ENCODE measurements around the gene TMEM163.
"Not testable (repeated sequence)": the region's sequence is repeated elsewhere in the genome, so short reads cannot be mapped to it uniquely, and the experiment has no call there.

Gene TMEM163

DNA sequence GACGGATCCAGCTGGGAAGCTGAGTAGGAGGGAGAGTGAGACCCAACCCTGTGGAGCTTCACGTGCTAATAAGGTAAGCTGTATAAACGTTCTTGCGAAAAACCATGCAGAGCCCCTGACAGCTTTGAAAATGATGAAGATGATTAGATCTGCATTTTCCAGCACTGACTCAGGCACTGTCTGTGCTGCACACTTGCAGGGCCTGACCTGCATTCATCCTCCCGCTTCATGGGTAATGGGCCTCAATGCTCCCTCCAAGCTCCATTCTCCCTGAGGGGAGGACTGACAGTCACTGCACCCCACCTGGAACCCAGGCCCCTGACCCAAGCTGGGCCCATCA is 205.4 kb downstream of the TMEM163 start:
- no peak for DNase-seq

DNA sequence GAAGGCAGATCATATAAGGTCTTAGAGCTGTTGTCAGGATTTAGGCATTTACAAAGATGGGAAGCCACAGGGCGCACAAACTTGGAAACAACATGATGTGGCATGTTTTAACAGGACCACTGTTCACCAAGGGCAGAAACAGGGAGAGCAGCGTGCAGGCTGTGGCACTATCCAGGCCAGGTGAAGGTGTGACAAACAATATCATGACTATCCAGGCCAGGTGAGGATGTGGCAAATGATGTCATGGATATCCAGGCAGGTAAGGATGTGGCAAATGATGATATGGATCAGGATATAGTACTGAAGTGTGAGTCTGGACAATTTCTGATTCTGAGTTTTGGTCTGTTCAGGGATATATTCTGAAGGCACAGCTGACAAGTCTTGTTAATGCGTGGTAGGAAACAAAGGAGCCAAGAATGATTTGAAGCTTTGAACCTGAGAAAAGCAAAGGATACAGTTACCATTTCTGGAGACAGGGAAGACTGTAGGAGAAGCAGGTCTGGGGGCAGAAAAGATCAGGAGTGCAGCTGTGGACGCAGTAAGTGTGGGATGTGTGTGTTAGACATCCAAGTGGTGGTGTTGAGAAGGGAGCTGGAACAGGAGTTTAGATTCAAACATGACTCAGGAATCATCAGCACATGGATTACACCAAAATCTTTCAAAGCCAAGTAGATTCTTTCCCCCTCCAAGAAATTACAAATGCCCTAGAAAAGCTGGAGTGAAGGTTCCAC is 205.9 kb downstream of the TMEM163 start:
- no peak for DNase-seq

DNA sequence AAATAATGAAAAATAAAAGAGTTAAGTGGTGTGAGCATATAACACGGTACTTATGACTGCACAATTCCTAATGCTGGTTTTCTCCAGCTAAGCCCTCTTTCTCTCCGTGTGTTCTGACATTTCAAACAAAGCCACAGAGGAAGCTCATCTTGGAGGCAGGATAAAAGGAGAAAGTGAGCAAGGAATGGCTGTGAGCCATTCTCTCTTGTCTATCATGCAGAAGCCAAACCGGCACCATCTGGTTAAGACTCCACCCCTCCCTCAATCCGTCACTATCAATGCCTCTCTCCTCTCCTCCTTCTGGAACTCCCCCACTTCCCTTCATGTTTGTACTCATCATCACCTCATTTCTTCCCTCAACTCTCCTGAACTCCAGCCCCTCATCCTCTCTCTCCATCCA is 210.4 kb downstream of the TMEM163 start:
- no peak for DNase-seq

DNA sequence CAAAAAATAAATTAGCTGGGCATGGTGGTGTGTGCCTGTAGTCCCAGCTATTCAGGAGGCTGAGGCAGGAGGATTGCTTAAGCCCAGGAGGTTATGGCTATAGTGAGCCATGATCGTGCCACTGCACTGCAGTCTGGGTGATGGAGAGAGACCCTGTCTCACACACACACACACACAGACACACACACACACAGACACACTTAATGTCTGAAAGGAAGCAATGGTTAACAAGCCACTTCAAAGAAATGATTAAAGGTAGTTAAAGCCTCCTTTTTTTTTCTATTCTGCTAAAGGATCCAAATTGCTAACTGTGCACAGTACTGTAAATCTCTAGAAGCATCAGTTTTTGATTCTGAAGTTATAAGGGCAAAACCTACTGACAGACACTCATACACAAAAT is 211.1 kb downstream of the TMEM163 start:
- DNase-seq, result no peak

DNA sequence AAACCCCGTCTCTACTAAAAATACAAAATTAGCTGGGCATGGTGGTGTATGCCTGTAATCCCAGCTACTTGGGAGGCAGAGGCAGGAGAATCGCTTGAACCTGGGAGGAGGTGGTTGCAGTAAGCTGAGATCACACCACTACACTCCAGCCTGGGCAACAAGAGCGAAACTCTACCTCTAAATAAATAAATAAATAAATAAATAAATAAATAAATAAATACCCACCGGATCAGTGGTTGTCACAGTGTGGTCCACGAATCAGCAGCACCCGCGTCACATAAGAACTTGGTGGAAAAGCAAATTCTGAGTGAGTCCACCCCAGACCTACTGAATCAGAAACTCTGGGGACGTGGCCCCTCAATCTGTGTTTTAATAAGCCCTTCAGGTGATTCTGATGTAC is 211.6 kb downstream of the TMEM163 start:
- not testable (repeated sequence) for DNase-seq

DNA sequence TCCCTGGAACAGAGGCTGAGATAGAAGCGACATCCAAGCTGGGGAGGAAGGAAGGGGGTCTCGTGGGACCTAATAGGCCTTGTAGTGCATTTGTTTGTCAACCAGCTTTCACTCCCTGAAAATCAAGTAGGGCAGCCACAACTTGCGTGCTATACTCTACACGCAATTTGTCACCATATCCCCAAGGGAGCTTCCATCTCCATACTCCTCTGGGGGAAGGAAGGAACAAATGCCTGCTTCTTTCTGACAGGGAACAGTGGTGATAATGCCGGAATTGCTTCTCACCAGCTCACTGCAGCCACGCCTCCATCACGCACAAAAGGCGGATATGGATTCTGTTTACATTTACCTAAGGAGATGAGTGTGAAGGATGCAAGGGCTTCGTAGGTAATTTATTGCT is 213.4 kb downstream of the TMEM163 start:
- no peak for DNase-seq

DNA sequence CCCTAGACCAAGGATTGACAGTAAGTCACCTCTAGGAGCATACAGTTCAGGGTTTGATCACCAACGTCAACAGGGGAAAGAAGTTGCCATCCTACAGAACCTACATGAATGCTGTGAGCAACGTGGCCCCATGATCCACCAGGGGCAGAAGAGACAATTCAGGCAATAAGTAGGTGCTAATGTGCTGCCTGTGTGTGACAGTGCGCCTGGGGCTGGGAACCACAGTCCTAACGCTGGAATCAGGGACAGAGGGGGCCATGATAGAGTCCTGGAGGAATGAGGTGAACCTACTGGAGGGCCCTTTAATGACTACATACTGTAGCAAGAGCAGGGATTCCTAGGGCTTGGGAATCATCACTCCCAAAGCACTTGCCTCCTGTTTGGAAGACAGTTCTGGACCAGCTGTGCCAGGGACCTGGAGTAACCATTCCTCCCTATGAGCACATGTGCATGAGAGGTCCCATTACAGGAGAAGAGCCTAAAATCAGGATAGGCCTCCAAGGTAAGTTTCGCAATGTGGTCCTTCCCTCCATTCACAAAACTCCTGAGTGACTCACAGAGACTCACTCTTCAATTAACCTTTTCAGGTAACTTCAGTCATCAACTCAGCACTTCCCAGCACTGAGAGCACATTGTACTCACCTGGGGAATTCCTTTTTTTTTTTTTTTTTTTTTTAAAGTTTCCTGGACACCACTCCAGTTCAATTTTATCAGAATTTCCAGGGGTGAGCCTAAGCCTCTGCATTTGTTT is 214.0 kb downstream of the TMEM163 start:
- no peak for DNase-seq

DNA sequence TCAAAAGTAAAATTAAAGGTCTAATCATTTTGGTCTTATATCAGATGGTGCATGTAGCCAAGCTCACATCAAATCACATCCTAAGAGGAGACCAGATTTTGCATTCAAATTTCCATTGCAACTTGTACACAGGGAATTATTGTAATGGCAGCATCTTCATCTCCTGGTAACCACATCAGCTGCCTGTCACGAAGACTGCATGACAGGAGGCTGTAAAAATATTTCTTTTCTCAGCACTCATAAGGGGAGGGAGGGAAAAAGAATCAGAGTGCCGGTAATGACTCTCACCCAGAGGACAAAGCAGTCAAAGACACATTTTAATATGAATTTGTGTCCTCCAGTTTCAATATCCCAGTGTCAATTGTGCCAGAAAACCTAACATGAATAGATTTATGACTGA is 216.7 kb downstream of the TMEM163 start:
- no peak for DNase-seq

DNA sequence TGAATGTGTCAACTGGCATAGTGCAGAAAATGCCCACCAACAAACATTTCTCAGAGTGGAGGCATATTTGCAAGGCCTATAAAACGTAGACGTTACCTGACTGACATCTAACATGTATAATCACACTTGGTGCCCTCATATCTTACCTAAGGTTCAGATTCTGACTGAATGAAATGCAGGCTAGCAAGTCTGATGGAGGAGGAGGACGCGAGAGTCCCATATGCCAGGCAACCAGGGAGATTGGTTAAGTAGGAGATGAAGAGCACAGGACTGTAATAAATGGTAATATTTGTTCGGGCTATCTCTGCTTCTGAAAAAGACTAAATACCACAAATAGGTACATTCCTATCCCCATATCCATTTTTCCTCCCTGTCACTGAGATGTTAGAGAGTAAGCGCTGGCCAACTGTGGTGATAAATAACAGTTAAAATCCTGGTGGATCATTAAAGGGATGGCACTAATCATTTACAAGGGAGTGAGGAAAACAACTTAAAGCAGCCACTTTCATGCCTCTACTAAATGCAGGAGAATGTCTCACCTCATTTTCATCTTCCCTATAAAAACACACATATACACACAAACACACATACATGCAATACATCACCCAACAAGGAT is 217.2 kb downstream of the TMEM163 start:
- DNase-seq, result no peak

DNA sequence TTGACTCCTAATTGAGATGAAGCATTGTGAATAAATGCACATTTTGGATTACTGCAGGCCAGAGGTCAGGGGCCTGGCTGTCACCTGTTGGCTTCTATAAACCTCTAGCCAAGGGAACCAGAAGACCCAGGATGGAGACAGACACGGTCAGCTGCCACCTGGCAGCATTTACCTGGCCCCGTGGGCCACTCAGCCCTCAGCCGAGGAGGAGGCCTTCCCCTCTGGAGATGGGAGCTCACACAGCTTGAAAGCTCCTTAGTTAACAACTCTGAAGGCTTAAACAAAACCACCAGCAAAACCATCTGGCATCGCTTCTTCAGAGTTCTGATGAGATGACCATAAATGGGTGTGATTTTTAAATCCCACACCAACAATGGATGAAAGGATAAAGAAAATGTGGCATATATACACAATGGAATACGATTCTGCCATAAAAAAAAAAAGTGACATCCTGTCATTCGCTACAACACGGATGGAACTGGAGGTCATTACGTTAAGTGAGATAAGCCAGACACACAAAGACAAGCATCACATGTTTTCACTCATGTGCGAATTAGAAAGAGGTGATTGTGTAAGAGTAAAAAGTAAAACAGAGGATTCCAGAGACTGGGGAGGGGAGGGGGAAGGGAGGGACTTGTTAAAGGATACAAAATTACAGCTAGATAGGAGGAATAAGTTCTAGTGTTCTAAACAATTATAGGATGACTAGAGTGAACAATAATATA is 218.4 kb downstream of the TMEM163 start:
- no peak for DNase-seq

DNA sequence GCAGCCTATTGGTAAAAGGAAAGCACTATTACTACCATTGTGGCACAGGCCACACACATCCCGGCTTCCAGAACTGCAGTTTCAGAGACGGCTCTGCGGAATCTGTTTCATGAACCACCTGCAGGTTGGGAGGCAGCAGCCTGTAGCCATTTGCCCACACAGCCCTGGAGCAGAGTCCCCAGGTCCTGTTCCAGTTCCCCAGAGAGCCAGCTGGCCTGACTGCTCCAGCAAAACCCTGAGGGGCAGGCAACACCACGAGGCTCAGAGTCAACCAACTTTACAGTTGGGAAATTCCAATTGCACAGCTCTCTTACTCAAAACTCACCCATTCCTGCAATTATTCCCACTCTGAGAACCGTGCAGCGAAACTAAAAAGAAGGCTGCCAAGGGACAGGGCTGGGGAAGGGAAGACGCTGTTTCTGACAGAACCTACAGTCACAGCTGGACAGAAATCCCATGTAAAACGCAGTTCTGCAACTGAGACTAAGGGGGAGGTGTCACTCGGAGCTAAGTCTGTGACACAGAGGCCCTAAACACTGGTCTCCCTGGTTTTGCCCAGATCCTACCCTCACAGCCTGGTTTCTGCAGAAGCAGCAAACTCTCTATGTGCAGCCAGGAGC is 219.4 kb downstream of the TMEM163 start:
- DNase-seq, result no peak

DNA sequence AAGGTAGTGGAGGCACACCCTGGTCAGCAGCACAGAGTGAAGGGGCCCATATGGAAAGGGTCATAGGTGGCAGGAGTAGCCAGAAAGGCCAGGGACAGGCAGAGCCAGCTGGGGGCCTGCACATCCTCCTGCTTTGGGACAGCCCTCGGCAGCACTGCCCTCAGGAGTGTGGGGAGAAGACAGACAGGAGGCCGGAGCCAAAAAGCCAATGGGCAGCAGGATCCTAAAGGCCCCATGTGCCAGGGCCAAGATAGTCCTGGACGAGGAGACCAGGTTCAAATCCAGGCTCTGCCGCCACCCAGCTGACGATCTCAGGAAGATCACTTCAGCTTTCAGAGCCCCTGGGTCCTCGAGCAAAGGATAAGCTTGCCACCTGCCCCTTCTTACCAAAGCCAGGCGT is 220.1 kb downstream of the TMEM163 start:
- no peak for DNase-seq

DNA sequence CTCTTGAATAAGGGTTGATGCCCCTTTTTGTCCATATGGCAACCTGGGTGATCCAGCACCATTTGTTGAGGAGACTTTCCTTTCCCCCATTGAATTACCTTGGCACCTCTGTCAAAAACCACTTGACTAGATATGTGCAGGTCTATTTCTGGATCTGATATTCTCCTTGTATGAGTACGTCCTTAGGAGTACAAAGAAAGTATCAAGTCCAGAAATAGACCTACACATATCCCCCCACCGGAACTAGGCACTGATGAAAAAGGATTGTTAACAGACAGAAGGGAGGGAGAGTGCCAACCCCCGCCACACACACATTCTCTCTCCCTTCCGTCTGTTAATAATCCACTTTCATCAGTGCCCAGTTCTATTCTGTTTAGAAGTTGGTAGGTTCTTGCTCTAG is 225.0 kb downstream of the TMEM163 start:
- no peak for DNase-seq

DNA sequence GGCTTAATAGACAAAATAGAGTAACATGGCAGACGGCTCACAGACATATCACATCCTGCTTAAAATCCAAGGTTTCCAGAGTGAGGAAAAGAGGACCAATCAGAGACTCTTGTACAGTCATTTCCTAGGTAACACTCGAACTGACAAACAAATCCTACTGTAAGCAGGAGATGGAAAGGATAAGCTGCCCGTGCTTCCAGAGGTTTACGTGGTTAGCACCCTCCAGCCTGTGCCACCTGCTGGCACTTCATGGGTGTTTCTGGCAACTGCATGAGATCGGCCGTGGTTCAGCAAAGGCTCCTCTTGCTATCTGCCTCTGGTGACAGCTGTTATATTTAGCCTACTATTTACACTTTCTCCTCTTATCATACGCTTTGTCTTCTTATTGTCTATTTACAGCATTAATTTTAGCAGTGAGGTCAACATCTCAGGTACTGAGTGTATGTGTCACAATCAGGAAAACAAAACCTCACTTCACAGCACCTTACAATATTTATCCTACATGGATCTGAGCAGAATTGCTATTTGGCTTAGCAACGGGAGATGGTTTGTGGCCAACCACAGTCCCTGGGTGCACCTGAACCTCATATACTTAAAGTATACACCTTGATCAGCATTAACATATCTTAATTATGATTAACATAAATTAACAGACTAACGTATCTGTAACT is 226.9 kb downstream of the TMEM163 start:
- no peak for DNase-seq

DNA sequence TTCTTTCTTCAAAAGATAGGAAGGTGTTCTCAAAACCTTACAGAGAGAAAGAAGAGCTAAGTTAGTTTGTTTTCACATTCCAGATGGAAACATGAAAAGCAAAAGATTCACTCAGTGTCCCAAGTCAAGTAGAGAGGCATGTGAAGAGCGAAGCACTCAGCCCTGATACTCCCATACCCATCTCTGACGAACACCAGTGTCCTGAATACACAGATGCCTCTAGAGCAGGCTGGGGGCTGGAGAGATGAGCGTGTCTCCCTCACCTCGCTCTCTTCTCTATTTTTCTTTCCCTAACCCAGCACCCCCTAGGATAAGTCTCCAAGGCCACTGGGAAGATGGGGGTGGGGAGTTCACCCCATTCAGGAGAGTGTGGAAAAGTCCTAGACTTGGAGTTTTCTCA is 227.8 kb downstream of the TMEM163 start:
- DNase-seq, result no peak

DNA sequence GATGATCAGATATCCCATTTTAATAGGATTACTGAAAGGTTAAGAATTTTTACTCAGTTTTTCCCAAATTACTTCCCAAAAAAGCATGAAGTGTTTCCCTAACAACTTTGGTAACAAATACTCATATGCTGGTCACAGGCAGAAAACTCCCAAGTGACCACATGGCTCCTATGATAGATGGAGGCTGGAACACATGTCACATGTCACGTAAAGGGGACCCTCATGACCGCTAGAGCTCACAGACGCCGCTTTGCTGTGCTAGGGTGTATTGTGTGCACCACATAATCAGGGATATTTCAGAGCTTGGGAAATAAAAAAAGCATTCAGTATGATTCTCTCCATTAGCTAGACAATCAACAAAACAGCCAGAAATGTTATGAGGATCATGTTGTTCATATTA is 228.2 kb downstream of the TMEM163 start:
- no peak for DNase-seq

DNA sequence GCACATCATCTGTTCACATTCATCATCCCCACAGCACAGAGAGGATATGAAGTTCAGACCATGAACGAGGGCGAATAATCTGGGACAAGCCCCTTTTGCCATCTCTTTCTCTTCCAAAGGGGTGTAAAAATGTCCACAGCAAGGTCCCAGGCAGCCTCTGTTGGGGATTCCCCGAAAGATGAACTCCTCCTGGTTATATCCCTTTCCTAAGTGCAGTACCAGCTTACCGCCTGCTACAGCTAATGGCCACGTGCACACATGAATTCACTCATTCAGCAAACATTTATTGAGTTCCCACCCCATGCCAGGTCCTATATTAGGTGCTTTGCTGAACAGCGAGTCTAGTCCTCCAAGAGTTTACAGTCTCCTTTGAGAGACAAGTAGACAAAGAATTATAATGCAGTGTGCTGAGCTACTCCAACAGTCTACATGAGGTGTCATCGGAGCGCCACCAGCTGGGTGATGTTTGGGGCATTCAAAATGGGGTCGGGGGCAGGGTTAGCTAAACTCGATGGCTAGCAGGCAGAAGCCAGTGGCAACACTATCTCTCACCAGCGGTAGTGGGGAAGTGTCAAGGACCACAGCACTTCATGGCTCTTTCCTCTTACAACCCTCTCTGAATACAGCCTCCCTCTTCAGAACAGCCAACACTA is 228.9 kb downstream of the TMEM163 start:
- no peak for DNase-seq

DNA sequence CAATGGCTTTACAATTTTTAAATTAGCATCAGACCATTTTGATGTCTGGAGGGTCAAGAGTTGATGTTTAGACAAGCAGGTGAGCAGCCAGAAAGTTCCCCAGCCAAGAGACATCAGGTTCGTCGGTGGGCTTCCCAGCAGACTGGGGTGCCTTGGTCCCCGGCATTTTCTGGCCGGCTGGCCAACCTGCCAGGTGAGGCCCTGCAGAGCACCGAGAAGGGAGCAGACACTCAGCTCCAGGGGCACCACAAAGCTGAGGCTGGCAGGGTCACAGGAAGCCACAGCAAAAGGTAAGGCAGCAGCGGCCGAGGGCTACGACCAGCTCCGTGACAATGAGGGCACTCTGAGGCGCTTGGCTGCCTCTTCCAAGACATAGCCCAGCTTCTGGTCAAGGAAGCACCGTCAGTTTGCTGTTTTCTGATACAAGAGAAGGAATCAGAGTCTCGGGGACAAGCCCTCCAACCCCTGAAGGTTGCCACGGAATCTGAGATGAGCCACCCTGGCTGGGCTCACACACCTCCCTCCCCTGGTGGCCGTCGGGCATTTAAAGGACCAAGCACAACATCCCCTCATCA is 235.9 kb downstream of the TMEM163 start:
- no peak for DNase-seq

DNA sequence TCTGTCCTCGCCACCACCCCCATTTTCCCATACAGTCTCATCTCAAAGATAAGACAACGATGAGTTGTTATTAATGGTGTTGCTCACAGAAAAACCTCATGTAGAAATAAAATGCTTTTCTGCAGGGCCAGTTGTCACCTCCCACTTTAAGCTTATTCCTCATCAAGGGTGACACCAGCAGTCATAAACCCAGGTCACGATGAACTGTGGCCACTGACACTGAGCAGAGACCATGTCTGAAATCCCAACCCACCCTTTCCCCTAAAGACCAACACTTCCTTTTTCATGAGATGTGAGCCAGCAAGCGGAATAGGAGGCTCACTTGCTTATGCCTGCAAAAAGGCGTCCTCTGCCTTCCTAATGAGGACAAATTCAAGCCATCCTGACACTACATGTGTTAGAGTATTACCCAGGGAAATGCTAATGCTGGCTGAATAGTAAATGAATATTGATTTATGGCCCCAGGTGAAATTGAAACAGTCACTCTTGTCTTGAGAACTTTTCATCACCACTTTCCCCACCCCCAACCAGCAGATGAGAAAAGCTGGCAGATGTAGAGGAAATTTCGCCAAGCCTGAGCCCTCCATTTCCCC is 236.6 kb downstream of the TMEM163 start:
- DNase-seq, result no peak

DNA sequence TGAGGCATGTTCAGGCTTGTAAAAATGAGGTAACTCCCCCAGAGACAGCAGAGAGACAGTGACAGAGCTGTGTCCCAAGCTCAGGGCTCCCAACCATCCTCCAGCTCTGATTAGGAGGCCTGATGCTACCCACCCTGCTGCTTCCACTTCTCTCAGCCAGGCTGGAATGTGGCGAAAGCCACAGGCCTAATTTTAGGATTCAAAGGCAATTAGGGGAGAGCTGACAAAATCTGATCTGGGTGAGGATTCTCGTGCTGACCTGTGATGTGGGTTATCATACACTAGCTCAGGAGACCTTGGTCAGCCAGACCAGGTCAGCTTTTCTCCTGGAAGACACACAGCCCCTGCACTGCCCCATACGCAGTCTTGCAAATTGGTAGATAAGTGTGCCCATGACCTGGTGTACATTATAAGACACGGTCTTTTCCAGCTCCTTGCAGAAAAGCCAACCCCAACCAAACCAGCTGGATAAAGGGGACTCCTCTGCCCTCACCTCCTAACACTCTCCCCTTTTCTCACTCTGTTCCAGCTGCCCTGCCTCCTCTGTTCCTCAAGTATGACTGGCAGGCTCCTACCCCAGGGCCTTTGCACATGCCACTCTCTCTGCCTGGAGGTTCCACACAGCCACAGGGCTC is 239.0 kb downstream of the TMEM163 start:
- no peak for DNase-seq

DNA sequence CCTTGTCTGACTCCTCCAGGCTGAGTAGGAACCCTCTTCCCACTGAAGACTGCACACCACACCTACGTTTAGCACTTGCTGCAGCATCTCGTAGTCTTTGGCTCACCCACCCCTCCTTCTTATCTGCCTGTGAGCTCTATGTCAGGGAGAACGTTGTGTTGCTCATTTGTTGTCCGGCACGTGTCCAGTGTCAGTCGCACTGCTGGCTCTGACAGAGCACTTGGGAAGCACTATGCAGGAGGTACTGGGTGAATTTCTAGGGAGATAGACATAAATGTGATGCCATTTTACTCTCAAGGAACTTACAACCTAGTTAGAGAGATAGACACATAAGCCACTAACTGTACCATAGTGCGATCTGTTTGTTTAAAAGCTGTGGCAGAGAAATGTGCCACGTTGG is 241.8 kb downstream of the TMEM163 start:
- DNase-seq, result not testable (repeated sequence)

Data from central memory CD4-positive, alpha-beta T cell (primary cell).